ENCODE measurements around the gene C10orf88.
A peak's percentile ranks its signal among the peaks of the same experiment; 100 is the strongest.
"Not testable (repeated sequence)": the region's sequence is repeated elsewhere in the genome, so short reads cannot be mapped to it uniquely, and the experiment has no call there.

C10orf88 gene

DNA sequence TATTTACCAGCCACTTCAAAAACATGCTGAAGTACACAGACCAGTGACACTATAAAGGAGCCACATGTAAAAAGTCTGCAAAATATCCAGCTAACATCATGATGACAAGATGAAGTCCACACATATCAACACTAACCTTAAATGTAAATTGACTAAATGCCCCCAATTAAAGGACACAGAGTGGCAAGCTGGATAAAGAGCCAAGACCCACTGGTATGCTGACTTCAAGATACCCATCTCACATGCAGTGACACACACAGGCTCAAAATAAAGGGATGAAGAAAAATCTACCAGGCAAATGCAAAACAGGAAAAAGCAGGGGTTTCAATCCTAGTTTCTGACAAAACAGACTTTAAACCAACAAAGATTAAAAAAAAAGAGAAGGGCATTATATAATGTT, 12.9 kb upstream of the C10orf88 start:
- FAIRE-seq (no peak), DNase-seq (ENCODE audit: extremely low spot score, insufficient read length, low read depth) (no peak)

GRCh38 chr10:122962405-122962804, 8.4 kb upstream of the C10orf88 start:
- FAIRE-seq (no peak), DNase-seq (ENCODE audit: extremely low spot score, insufficient read length, low read depth) (no peak)

DNA sequence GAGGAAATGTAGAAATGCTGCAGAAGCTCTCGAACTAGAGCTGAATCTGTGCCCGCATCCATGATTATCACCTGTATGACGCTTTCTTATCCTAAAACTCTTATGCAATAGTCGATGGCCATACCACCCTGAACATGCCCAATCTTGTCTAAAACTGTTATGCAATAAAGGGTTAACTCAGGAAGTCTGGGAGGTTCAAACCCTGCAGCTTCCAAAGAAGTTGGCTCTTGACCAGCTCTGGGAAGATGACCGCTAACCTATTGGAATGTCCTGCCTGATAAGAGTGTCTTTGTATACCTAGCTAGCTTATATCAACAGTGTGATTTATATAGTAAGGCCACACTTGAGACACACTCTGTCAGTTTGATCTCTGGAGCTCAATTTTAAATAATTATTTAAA, 3.4 kb upstream of the C10orf88 start:
- DNase-seq (ENCODE audit: extremely low spot score, insufficient read length, low read depth), result no peak
- FAIRE-seq, result no peak

DNA sequence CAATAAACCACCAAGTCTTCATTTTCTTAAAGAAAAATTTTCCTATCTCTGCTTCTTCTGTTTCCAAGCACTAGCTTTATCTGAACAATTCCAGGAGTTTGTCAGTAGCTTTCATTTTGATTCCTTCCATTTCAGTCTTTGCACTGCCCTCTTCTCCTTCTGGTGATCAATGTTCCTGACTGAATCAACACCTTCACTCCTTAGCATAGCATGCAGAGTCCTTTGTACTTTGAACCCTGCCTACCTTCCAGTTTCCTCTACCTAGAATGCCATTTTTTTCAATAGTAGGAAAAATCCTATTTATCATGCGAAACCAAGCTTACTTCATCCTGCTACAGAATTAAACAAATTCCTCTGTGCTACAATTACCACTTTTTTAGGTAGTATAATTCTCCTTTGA, 1.9 kb upstream of the C10orf88 start:
- no peak for FAIRE-seq
- no peak for DNase-seq (ENCODE audit: extremely low spot score, insufficient read length, low read depth)

DNA sequence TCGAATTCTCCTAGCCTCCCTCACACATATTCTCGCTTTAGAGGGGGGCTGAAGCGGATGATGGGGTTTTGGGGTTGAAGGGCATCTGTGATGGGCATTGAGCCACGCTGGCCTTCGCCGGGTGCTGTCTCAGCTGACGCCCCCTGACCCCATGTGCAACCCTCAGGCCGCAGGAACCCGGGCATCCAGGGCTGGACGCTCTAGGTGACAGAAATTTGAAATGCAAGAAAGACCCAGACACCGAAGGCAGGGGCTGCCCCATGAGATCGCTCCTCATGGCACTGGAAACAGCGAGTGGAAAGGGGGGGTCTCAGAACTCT, 664 bp upstream of the C10orf88 start:
- no peak for FAIRE-seq
- DNase-seq (ENCODE audit: extremely low spot score, insufficient read length, low read depth), result no peak

DNA sequence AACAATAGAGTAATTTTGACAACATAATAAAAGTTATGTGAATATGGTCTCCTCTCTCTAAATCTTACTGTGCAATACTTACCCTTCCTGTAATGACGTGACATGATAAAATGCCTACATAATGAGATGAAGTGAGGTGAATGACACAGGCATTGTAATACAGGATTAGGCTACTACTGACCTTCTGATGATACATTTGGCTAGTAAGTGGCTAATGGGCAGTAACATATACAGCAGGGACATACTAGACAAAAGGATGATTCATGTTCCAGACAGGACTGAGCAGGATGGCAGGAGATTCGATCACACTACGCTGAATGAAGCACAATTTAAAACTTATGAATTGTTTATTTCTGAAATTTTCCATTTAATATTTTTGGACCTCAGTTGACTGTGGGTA, 4.7 kb downstream of the C10orf88 start:
- no peak for DNase-seq (ENCODE audit: extremely low spot score, insufficient read length, low read depth)
- no peak for FAIRE-seq

GRCh38 chr10:122939856-122940543, 14.0 kb downstream of the C10orf88 start:
- FAIRE-seq (no peak), DNase-seq (ENCODE audit: extremely low spot score, insufficient read length, low read depth) (no peak)

- DNase-seq (ENCODE audit: extremely low spot score, insufficient read length, low read depth) (no peak), FAIRE-seq (no peak)
These were observed 14.7 kb downstream of the C10orf88 start for GRCh38 chr10:122939133-122939855.

GRCh38 chr10:122931088-122931906, 22.7 kb downstream of the C10orf88 start:
- no peak for DNase-seq (ENCODE audit: extremely low spot score, insufficient read length, low read depth)
- no peak for FAIRE-seq

- FAIRE-seq (no peak), DNase-seq (ENCODE audit: extremely low spot score, insufficient read length, low read depth) (no peak)
These were observed 23.9 kb downstream of the C10orf88 start for GRCh38 chr10:122930140-122930539.

- FAIRE-seq (no peak), DNase-seq (ENCODE audit: extremely low spot score, insufficient read length, low read depth) (no peak)
These were observed 38.3 kb downstream of the C10orf88 start for GRCh38 chr10:122915700-122916099.

DNA sequence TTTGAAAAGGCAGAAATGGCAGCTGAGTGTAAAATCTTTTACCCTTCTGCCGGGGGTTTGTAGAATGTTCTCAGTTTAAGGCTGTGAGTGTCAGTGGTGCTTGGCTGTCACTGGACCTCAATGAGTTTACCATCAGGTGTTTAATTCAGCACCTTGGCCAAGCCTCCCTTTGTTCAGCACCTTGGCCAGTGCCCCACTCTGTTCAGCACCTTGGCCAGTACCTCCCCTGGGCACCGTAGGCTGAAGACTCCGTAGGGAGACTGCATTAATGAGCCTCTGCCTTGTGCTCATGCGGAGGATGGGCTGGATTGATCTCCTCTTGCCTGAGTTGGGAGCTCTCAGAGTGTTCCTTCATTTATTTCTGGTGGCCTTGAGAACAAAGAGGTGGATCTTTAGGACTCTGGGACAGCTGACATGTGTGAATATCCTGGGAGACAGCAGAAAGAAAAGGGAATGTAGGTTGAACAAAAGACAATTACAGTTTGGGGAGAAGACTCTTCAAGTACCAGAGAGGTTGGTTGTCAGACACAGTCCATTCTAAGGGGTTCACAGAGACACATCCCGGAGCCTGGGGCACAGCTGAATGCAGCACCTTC, 42.0 kb downstream of the C10orf88 start:
- DNase-seq (ENCODE audit: extremely low spot score, insufficient read length, low read depth), result peak; percentile 14
- peak; percentile 18 for FAIRE-seq

DNA sequence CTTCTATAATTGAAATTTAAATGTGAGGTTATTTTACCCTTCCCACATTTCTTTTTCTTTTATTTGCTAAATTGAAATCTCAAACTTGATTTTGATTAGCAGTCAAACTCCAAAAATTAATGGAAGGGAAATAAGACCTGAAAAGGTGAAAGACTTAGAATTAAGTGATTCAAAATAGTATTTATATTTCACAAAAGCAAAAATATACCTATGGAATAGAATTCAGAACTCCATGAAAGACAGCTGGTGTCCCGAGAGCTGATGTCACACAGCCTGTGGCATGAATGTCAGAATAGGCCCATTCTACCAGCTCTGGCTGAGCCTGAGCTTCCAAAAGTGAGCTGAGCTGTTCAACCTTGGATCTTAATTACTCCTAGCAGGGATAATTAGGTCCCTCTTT, 43.7 kb downstream of the C10orf88 start, which contains the start of gene FAM24A:
Gene FAM24A (plus strand): TSS at position 301 of the 400 bp plus-strand sequence. CDS start 1,025 bp downstream, outside the sequence.
- no peak for DNase-seq (ENCODE audit: extremely low spot score, insufficient read length, low read depth)
- no peak for FAIRE-seq

DNA sequence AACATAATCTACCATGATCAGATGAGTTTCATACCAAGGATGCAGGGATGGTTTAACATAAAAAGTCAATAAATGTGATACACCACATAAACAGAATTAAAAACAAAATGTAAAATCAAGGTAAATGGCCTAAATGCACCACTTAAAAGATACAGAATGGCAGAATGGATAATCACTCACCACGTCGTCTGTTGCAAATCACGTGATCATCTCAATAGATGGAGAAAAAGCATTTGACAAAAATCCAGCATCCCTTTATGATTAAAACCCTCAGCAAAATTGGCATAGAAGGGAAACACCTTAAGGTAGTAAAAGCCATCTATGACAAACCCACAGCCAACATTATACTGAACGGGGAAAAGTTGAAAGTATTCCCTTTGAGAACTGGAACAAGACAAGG, 50.2 kb downstream of the C10orf88 start:
- not testable (repeated sequence) for FAIRE-seq; DNase-seq (ENCODE audit: extremely low spot score, insufficient read length, low read depth)

- DNase-seq (ENCODE audit: extremely low spot score, insufficient read length, low read depth) (no peak), FAIRE-seq (no peak)
These were observed 59.6 kb downstream of the C10orf88 start for GRCh38 chr10:122894261-122894944.

DNA sequence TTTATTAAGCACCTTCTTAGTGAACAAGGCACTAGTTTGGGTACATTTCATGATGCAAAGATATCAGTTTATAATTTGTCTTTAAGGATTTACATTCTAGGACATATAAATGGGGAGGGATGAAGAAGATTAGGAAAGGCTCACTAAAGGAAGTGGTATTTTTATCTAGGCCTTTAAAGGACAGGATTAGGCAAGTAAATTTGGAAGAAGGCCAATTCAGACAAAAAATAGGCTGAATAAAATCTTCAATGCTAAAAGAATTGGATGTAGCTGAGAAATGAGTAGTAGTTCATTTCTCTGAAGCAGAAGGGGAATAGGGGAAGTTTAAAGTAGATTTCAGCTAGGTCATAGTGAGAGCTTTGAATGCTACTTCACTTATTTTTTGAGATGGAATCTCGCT, 69.9 kb downstream of the C10orf88 start:
- no peak for DNase-seq (ENCODE audit: extremely low spot score, insufficient read length, low read depth)
- no peak for FAIRE-seq

- no peak for DNase-seq (ENCODE audit: extremely low spot score, insufficient read length, low read depth)
- FAIRE-seq, result no peak
These were observed 71.3 kb downstream of the C10orf88 start for GRCh38 chr10:122882766-122883165.

Data from GM18507 (cell line).